GM18505 (cell line): ENCODE measurements around the gene ABO.
"Not testable (repeated sequence)": the region's sequence is repeated elsewhere in the genome, so short reads cannot be mapped to it uniquely, and the experiment has no call there.

Experiments used
- ATAC-seq: cut with Tn5 transposase; IDR thresholded peaks from one replicate; pipeline ENCODE4 v1.9.1; 2021; ENCODE audit not compliant: unreplicated experiment
- POLR2A ChIP-seq: IDR thresholded peaks from 4 replicates; pipeline ENCODE4 v1.6.1; 2011; ENCODE audit warnings: borderline replicate concordance; ENCODE audit not compliant: insufficient read depth, insufficient read length; ENCODE audit errors: extremely low read depth

ABO gene

GRCh38 chr9:133304477-133305377 lies 29.7 kb upstream of the ABO start:
- no peak for TF ChIP-seq POLR2A
- ATAC-seq, result no peak

GRCh38 chr9:133304158-133304470 lies 29.1 kb upstream of the ABO start:
- no peak for ATAC-seq
- no peak for TF ChIP-seq POLR2A

- no peak for ATAC-seq
- TF ChIP-seq POLR2A, result no peak
Measured at GRCh38 chr9:133303266-133304157, 28.5 kb upstream of the ABO start.

GRCh38 chr9:133301253-133302230 lies 26.5 kb upstream of the ABO start:
- no peak for ATAC-seq

GRCh38 chr9:133299996-133300395 lies 25.0 kb upstream of the ABO start:
- not testable (repeated sequence) for ATAC-seq

More at GRCh38 chr9:133301253-133302230, 26.5 kb upstream of the ABO start:
- TF ChIP-seq POLR2A, result no peak

GRCh38 chr9:133294257-133294656 lies 19.3 kb upstream of the ABO start:
- TF ChIP-seq POLR2A, result no peak
- no peak for ATAC-seq

GRCh38 chr9:133290751-133291302 lies 15.8 kb upstream of the ABO start:
- ATAC-seq, result no peak
- no peak for TF ChIP-seq POLR2A

GRCh38 chr9:133286523-133286922 lies 11.5 kb upstream of the ABO start:
- no peak for TF ChIP-seq POLR2A
- no peak for ATAC-seq

GRCh38 chr9:133285252-133285775 lies 10.3 kb upstream of the ABO start:
- TF ChIP-seq POLR2A, result no peak
- ATAC-seq, result no peak

GRCh38 chr9:133284362-133284761 lies 9.4 kb upstream of the ABO start:
- ATAC-seq, result no peak
- no peak for TF ChIP-seq POLR2A

- not testable (repeated sequence) for ATAC-seq
Measured at GRCh38 chr9:133283255-133284032, 8.4 kb upstream of the ABO start.
